ENCODE results near the gene IL32.

The IL32 gene

GRCh38 chr16:3094289-3095027 lies 29.0 kb downstream of the IL32 start:
- DNase-seq = no peak

- no peak for DNase-seq
Measured at GRCh38 chr16:3095869-3096268, 30.4 kb downstream of the IL32 start.

GRCh38 chr16:3096362-3096761 lies 30.9 kb downstream of the IL32 start:
- DNase-seq = no peak

- no peak for DNase-seq
Measured at GRCh38 chr16:3097266-3097665, 31.8 kb downstream of the IL32 start.

GRCh38 chr16:3098459-3099394 lies 33.3 kb downstream of the IL32 start, which contains the start of gene ZSCAN10:
TSS of gene ZSCAN10 (minus strand) at chr16:3099294. CDS start at chr16:3092937, 6,357 bp downstream.
- DNase-seq = no peak

- no peak for DNase-seq
Measured at GRCh38 chr16:3099395-3099731, 33.9 kb downstream of the IL32 start.

GRCh38 chr16:3099732-3100499 lies 34.5 kb downstream of the IL32 start:
- peak in 1 of 2 experiments; percentile 43 for DNase-seq

GRCh38 chr16:3101018-3101840 lies 35.8 kb downstream of the IL32 start:
- DNase-seq = peak in 1 of 2 experiments; percentile 24

GRCh38 chr16:3101841-3102470 lies 36.5 kb downstream of the IL32 start:
- DNase-seq = no peak

GRCh38 chr16:3106205-3106928 lies 40.9 kb downstream of the IL32 start:
- DNase-seq = peak; percentile 52 to 76

- DNase-seq = peak; percentile 41 to 63
Measured at GRCh38 chr16:3112058-3112880, 46.8 kb downstream of the IL32 start, which contains the start of gene ZNF205. TSS of gene ZNF205 (plus strand) at chr16:3112586. CDS start at chr16:3113431, 845 bp downstream.

GRCh38 chr16:3112881-3113574 lies 47.6 kb downstream of the IL32 start:
- no peak for DNase-seq

- no peak for DNase-seq
Measured at GRCh38 chr16:3113765-3114479, 48.5 kb downstream of the IL32 start.

- DNase-seq = no peak
Measured at GRCh38 chr16:3115003-3115402, 49.6 kb downstream of the IL32 start.

- no peak for DNase-seq
Measured at GRCh38 chr16:3115561-3115960, 50.1 kb downstream of the IL32 start.

GRCh38 chr16:3118204-3118790 lies 52.9 kb downstream of the IL32 start:
- DNase-seq = no peak

- no peak for DNase-seq
Measured at GRCh38 chr16:3118846-3119245, 53.4 kb downstream of the IL32 start.
